Measurements from ENCODE around the gene IKBIP.
A peak's percentile ranks its signal among the peaks of the same experiment; 100 is the strongest.
"Not testable (repeated sequence)": the region's sequence is repeated elsewhere in the genome, so short reads cannot be mapped to it uniquely, and the experiment has no call there.

Gene IKBIP

DNA sequence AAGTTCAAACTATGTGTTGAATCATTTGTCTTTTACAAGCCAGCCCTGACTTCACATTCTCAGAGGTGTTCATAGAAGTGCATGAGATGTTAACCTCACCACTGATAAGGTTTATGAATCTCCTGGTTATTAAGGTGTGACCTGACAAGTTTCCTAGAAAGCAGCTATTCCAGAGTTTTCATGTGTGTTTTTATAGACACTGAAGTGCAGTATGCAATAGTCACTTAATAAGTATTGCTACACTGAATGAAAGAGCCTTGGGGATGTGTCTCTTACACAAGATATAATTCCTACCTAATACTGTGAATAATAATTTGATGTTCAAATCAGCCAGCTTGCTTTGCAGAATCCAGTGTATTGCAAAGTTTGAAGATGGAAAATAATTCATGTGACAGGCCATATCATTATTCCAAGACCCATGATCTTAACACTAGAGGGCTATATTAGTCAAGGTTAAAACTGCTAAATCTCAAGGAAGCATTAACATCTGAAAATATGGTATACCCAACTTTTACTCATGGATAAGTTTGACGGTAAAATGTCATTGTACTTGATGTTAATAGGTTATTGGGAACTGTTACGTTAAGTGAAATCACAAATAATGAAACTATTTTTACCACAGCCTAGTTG lies 38.1 kb downstream of the IKBIP start:
- no peak overlapping the region for H3K4me3 ChIP-seq (ENCODE audit: low read depth, low read length)
- no peak for TF ChIP-seq CTCF (conservative IDR thresholded peaks at IDR 0.05; ENCODE audit: low read depth, low read length)
- peak; percentile 27 for DNase-seq (ENCODE audit: low read depth)

- H3K4me3 ChIP-seq (ENCODE audit: low read depth, low read length), result no peak overlapping the region
- no peak for DNase-seq (ENCODE audit: low read depth)
- TF ChIP-seq CTCF (conservative IDR thresholded peaks at IDR 0.05; ENCODE audit: low read depth, low read length), result no peak
Observed at GRCh38 chr12:98601924-98602323, 42.7 kb downstream of the IKBIP start.

DNA sequence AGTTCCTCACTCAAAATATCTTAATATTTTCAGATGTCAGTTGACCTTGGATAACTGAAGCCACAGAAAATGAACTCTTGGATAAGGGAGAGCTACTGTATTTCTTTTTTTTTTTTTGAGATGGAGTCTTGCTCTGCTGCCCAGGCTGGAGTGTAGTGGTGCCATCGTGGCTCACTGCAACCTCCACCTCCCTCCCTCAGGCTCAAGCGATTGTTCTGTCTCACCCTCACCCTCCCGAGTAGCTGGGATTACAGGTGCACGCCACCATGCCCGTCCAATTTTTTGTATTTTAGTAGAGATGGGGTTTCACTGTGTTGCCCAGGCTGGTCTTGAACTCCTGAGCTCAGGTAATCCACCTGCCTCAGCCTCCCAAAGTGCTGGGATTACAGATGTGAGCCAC lies 47.3 kb downstream of the IKBIP start:
- H3K4me3 ChIP-seq (ENCODE audit: low read depth, low read length); DNase-seq (ENCODE audit: low read depth): not testable (repeated sequence)

- DNase-seq (ENCODE audit: low read depth), result peak; percentile 80
- peak overlapping the region; percentile 99 for H3K4me3 ChIP-seq (ENCODE audit: low read depth, low read length)
- no peak for TF ChIP-seq CTCF (conservative IDR thresholded peaks at IDR 0.05; ENCODE audit: low read depth, low read length)
Observed at GRCh38 chr12:98595243-98595988, 49.2 kb downstream of the IKBIP start.

- peak overlapping the region; percentile 99 for H3K4me3 ChIP-seq (ENCODE audit: low read depth, low read length)
- no peak for TF ChIP-seq CTCF (conservative IDR thresholded peaks at IDR 0.05; ENCODE audit: low read depth, low read length)
- no peak for DNase-seq (ENCODE audit: low read depth)
Observed at GRCh38 chr12:98594050-98594835, 50.3 kb downstream of the IKBIP start.

- DNase-seq (ENCODE audit: low read depth), result peak; percentile 99
- no peak for TF ChIP-seq CTCF (conservative IDR thresholded peaks at IDR 0.05; ENCODE audit: low read depth, low read length)
- peak within 1 kb of the TSS; percentile 99 for H3K4me3 ChIP-seq (ENCODE audit: low read depth, low read length)
Observed at GRCh38 chr12:98593351-98594049, 51.1 kb downstream of the IKBIP start, which contains the start of gene SLC25A3. Gene SLC25A3, plus strand, starts transcription at chr12:98593686. Its CDS starts 293 bp downstream, at chr12:98593979.

Data from choroid plexus epithelial cell (primary cell).